Kidney (tissue), 14 donors: ENCODE measurements around the gene PPFIA1. TPM values are rescaled to one million over a fixed set of nuclear protein-coding genes. Genes with fewer than 3 reads are reported as not detected.

Experiments used
- DNase-seq, 5 donors: peaks; one replicate each; pipeline ENCODE4 v3.0.0-alpha.2; 2013 to 2020
- FAIRE-seq: peaks from 2 replicates; lab custom pipeline; 2012; peaks lifted over from hg19 to GRCh38; lab: Jason Lieb, UNC
- H3K27ac ChIP-seq, 2 donors: one replicate each; pipeline ENCODE4 v1.7.0; 2013; ENCODE audit warnings: low read depth in 2 of 2, low read length in 2 of 2, inconsistent platforms in 1 of 2
- H3K27me3 ChIP-seq: one replicate; pipeline ENCODE4 v1.7.1; 2013; ENCODE audit warnings: low read length, inconsistent platforms; ENCODE audit not compliant: control insufficient read depth, insufficient read depth
- H3K36me3 ChIP-seq, 3 donors: one replicate each; pipeline versions ENCODE4 v1.7.0 to v1.7.1; 2013; ENCODE audit warnings: low read length in 3 of 3, control low read depth in 1 of 3, inconsistent platforms in 1 of 3; ENCODE audit not compliant: insufficient read depth in 3 of 3, control insufficient read depth in 2 of 3
- H3K4me1 ChIP-seq, 3 donors: one replicate each; pipeline versions ENCODE4 v1.7.0 to v1.7.1; 2013; ENCODE audit warnings: low read length in 3 of 3, inconsistent platforms in 1 of 3, low read depth in 1 of 3; ENCODE audit not compliant: control insufficient read depth in 2 of 3, insufficient read depth in 2 of 3
- H3K4me3 ChIP-seq, 3 donors: one replicate each; pipeline versions ENCODE4 v1.7.0 to v1.8.1; 2013; ENCODE audit warnings: low read length in 3 of 3, control low read depth in 1 of 3, inconsistent platforms in 1 of 3
- H3K9ac ChIP-seq, 3 donors: one replicate each; pipeline versions ENCODE4 v1.7.0 to v1.7.1; 2013; ENCODE audit warnings: low read length in 3 of 3, control low read depth in 1 of 3, inconsistent platforms in 1 of 3
- H3K9me3 ChIP-seq, 3 donors: one replicate each; pipeline versions ENCODE4 v1.7.0 to v1.7.1; 2013; ENCODE audit warnings: low read length in 3 of 3, control low read depth in 1 of 3, inconsistent platforms in 1 of 3; ENCODE audit not compliant: control insufficient read depth in 2 of 3, insufficient read depth in 1 of 3
- CTCF ChIP-seq: IDR thresholded peaks from 3 replicates; pipeline ENCODE4 v1.5.1; 2012; ENCODE audit warnings: mild to moderate bottlenecking, moderate library complexity, borderline replicate concordance; ENCODE audit not compliant: insufficient read depth; ENCODE audit errors: extremely low read depth
- intact Hi-C: fragments of 100-400 bp; cut with DNase I; formaldehyde crosslinking; loops from one replicate; pipeline ENCODE4 v1.11.1; 2022
- polyA plus RNA-seq: library from polyadenylated mRNA; stranded (reverse); fragments of 350-450 nt; fragmentation: Illumina TruSeq; extraction: RNeasy Lipid Tissue Mini Kit (QIAGEN cat#74804); gene quantifications from one replicate; pipeline ENCODE4 v1.2.3, GENCODE V29; 2014; ENCODE audit warnings: low read depth, low replicate concordance; ENCODE audit not compliant: insufficient read depth
- total RNA-seq: library from RNA; stranded (reverse); fragmentation: NEBNext Ultra II Directional; extraction: Animal tissue kit (Norgen Biotek cat#: 25700); gene quantifications from one replicate; pipeline ENCODE4 v1.2.1, GENCODE V29; 2021
- donor health status: control.
- donor health status: control.
- donor health status: control.
- donor health status: control.
- donor health status: control.
- donor health status: DM: yes; HTN: yes; CAD: no.
- donor health status: Normal renal cell carcinoma (clear cell type).

The PPFIA1 gene
- total and polyA plus RNA-seq, 2 donors from 2014 or later, result 19.1 to 53.0 TPM

DNA sequence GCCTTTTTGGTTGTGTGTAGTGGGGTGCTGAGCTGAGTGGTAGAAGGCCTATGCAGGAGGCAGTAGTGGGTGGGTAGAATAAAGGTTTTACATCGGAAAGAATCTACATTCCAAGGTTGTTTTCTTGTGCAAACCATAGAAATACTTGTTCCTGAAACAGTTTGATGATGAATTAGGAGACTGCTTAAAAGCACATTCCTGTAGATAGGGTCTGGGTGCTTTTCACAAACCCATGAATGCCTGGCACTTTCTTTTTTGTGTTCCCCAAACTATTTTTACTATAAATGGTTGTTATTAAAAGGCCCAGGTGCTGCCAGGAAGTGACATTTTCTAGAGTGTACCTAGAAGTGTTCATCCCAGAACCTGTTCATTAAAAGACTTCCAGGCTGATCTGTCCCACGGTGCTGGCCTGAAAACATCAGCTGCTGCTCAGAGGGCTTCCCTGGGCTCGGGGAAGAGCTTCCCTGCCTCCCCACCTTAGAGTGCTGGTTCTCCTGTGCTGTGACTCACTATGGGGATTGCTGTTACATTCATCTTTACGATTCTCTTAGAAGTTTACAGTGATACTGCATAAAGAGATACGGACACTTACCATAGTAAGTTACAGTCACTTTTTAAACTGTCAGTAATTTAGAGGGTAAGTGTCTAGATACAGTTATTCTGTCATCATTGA, 27.9 kb downstream of the PPFIA1 start:
- no peaks in the 10 kb centered on the region for H3K9me3 ChIP-seq
- no peak for TF ChIP-seq CTCF
- FAIRE-seq (no peak), DNase-seq (no peak)
- no peaks in the 10 kb centered on the region for H3K27me3 ChIP-seq
- peaks cover 0 to 4% (median 0%) of the 10 kb centered on the region in 3 donors for H3K36me3 ChIP-seq
- intact Hi-C loops, result no loop called here
- H3K4me3 ChIP-seq, result no peak overlapping the region
- H3K9ac ChIP-seq, result no peak overlapping the region
- H3K4me1 ChIP-seq, result peaks cover 0 to 13% (median 6%) of the 10 kb centered on the region in 3 donors
- no peak overlapping the region for H3K27ac ChIP-seq

DNA sequence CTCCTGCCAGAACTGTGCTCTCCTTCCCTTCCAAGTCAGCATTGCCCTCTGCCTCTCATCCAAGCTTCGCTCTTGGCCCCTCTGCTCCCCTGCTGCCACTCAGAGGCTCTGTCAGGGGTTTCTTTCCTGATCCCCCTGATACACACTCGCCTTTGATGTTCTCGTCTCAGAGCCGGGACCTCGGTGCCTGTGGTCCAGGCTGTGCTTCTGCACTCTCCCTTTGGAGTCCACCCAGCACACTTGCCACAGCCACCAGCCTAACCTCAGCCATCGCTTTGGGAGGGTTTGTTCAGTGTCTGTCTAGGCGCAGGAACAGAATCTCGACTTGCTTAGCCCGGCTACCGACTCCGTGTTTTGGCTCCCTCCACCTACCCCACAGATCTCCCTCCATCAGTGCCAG, 29.1 kb downstream of the PPFIA1 start:
- H3K4me3 ChIP-seq, result no peak overlapping the region
- intact Hi-C loops, result no loop called here
- H3K9me3 ChIP-seq, result no peaks in the 10 kb centered on the region
- peaks cover 0 to 4% (median 0%) of the 10 kb centered on the region in 3 donors for H3K36me3 ChIP-seq
- H3K27ac ChIP-seq, result no peak overlapping the region
- peaks cover 0 to 14% (median 8%) of the 10 kb centered on the region in 3 donors for H3K4me1 ChIP-seq
- H3K27me3 ChIP-seq, result no peaks in the 10 kb centered on the region
- FAIRE-seq (no peak), DNase-seq (no peak)
- H3K9ac ChIP-seq, result no peak overlapping the region
- TF ChIP-seq CTCF, result no peak

GRCh38 chr11:70301191-70301590, 30.7 kb downstream of the PPFIA1 start:
- DNase-seq (no peak), FAIRE-seq (no peak)
- Histone ChIP-seq H3K9me3 (no peaks in the 10 kb centered on the region), H3K27ac (no peak overlapping the region), H3K27me3 (no peaks in the 10 kb centered on the region), H3K9ac (no peak overlapping the region), H3K36me3 (peaks cover 0 to 4% (median 0%) of the 10 kb centered on the region in 3 donors), H3K4me3 (no peak overlapping the region), H3K4me1 (peaks cover 0 to 14% (median 8%) of the 10 kb centered on the region in 3 donors)
- intact Hi-C loops, result no loop called here
- TF ChIP-seq CTCF, result no peak
